Measurements from ENCODE around the gene KLHDC8B. TPM values are rescaled to one million over a fixed set of nuclear protein-coding genes. Genes with fewer than 3 reads are reported as not detected.
A peak's percentile ranks its signal among the peaks of the same experiment; 100 is the strongest.
"Not testable (repeated sequence)": the region's sequence is repeated elsewhere in the genome, so short reads cannot be mapped to it uniquely, and the experiment has no call there.

Gene KLHDC8B
- total and polyA plus RNA-seq, 2 donors from 2014 or later = 23.4 to 36.5 TPM

- Histone ChIP-seq H3K36me3 (ENCODE audit: control insufficient read depth in 2 of 3, insufficient read depth in 3 of 3, low read length in 3 of 3) (no peaks in the 10 kb centered on the region), H3K4me1 (ENCODE audit: control insufficient read depth in 2 of 3, insufficient read depth in 2 of 3, low read depth in 1 of 3, low read length in 3 of 3) (peaks cover 0 to 3% (median 0%) of the 10 kb centered on the region in 3 donors), H3K27me3 (ENCODE audit: control insufficient read depth, insufficient read depth, low read length) (no peaks in the 10 kb centered on the region), H3K9me3 (ENCODE audit: control insufficient read depth in 2 of 3, insufficient read depth in 1 of 3, low read length in 3 of 3) (no peaks in the 10 kb centered on the region), H3K4me3 (ENCODE audit: low read length in 3 of 3) (no peak overlapping the region), H3K9ac (ENCODE audit: low read length in 3 of 3) (no peak overlapping the region), H3K27ac (ENCODE audit: low read depth in 2 of 2, low read length in 2 of 2) (no peak overlapping the region)
- intact Hi-C loops (cut with DNase I) = no loop called here
- DNase-seq = peak in 1 of 5 donors; percentile 67
- no peak for TF ChIP-seq CTCF (IDR thresholded peaks at IDR 0.05; ENCODE audit: borderline replicate concordance, extremely low read depth, insufficient read depth)
- no peak for FAIRE-seq
Measured at GRCh38 chr3:49213541-49213943, 42.1 kb downstream of the KLHDC8B start.

GRCh38 chr3:49213998-49214397 lies 42.6 kb downstream of the KLHDC8B start:
- Histone ChIP-seq H3K4me3 (ENCODE audit: low read length in 3 of 3) (no peak overlapping the region), H3K9me3 (ENCODE audit: control insufficient read depth in 2 of 3, insufficient read depth in 1 of 3, low read length in 3 of 3) (no peaks in the 10 kb centered on the region), H3K27ac (ENCODE audit: low read depth in 2 of 2, low read length in 2 of 2) (no peak overlapping the region), H3K36me3 (ENCODE audit: control insufficient read depth in 2 of 3, insufficient read depth in 3 of 3, low read length in 3 of 3) (no peaks in the 10 kb centered on the region), H3K9ac (ENCODE audit: low read length in 3 of 3) (no peak overlapping the region), H3K4me1 (ENCODE audit: control insufficient read depth in 2 of 3, insufficient read depth in 2 of 3, low read depth in 1 of 3, low read length in 3 of 3) (peaks cover 0 to 3% (median 0%) of the 10 kb centered on the region in 3 donors), H3K27me3 (ENCODE audit: control insufficient read depth, insufficient read depth, low read length) (no peaks in the 10 kb centered on the region)
- FAIRE-seq (no peak), DNase-seq (no peak)
- TF ChIP-seq CTCF (IDR thresholded peaks at IDR 0.05; ENCODE audit: borderline replicate concordance, extremely low read depth, insufficient read depth) = no peak
- intact Hi-C loops (cut with DNase I) = no loop called here

- H3K9ac ChIP-seq (ENCODE audit: low read length in 3 of 3); H3K27me3 ChIP-seq (ENCODE audit: control insufficient read depth, insufficient read depth, low read length); H3K4me1 ChIP-seq (ENCODE audit: control insufficient read depth in 2 of 3, insufficient read depth in 2 of 3, low read depth in 1 of 3, low read length in 3 of 3); H3K9me3 ChIP-seq (ENCODE audit: control insufficient read depth in 2 of 3, insufficient read depth in 1 of 3, low read length in 3 of 3); intact Hi-C loops (cut with DNase I); FAIRE-seq; H3K27ac ChIP-seq (ENCODE audit: low read depth in 2 of 2, low read length in 2 of 2); H3K4me3 ChIP-seq (ENCODE audit: low read length in 3 of 3); DNase-seq; H3K36me3 ChIP-seq (ENCODE audit: control insufficient read depth in 2 of 3, insufficient read depth in 3 of 3, low read length in 3 of 3): not testable (repeated sequence)
Measured at GRCh38 chr3:49216687-49217086, 45.3 kb downstream of the KLHDC8B start.

- H3K27me3 ChIP-seq (ENCODE audit: control insufficient read depth, insufficient read depth, low read length); H3K4me1 ChIP-seq (ENCODE audit: control insufficient read depth in 2 of 3, insufficient read depth in 2 of 3, low read depth in 1 of 3, low read length in 3 of 3); H3K36me3 ChIP-seq (ENCODE audit: control insufficient read depth in 2 of 3, insufficient read depth in 3 of 3, low read length in 3 of 3); H3K9ac ChIP-seq (ENCODE audit: low read length in 3 of 3); FAIRE-seq; H3K9me3 ChIP-seq (ENCODE audit: control insufficient read depth in 2 of 3, insufficient read depth in 1 of 3, low read length in 3 of 3); DNase-seq; intact Hi-C loops (cut with DNase I); H3K4me3 ChIP-seq (ENCODE audit: low read length in 3 of 3); H3K27ac ChIP-seq (ENCODE audit: low read depth in 2 of 2, low read length in 2 of 2): not testable (repeated sequence)
Measured at GRCh38 chr3:49217108-49217507, 45.7 kb downstream of the KLHDC8B start.
